Osteoblast (primary cell): ENCODE measurements around the gene MAN2A1. TPM values are rescaled to one million over a fixed set of nuclear protein-coding genes. Genes with fewer than 3 reads are reported as not detected.

Experiments used
- DNase-seq: peaks from one replicate; pipeline ENCODE4 v3.0.0; 2011; ENCODE audit warnings: low spot score, mixed read lengths; ENCODE audit not compliant: insufficient read length; ENCODE audit errors: missing footprints
- H2AFZ ChIP-seq: 2 replicates; pipeline ENCODE4 v1.6.0; 2011; ENCODE audit warnings: mild to moderate bottlenecking, low read length
- H3K27ac ChIP-seq: 2 replicates; pipeline ENCODE4 v1.5.1; 2011; ENCODE audit warnings: mild to moderate bottlenecking, low read depth, low read length, moderate library complexity
- H3K27me3 ChIP-seq: 2 replicates; pipeline ENCODE4 v1.6.0; 2012; ENCODE audit warnings: mild to moderate bottlenecking, control low read depth, inconsistent platforms, low read length, moderate library complexity; ENCODE audit not compliant: insufficient read depth
- H3K36me3 ChIP-seq: 2 replicates; pipeline ENCODE4 v1.5.1; 2011; ENCODE audit warnings: mild to moderate bottlenecking, low read length, control low read depth, moderate library complexity; ENCODE audit not compliant: insufficient read depth
- H3K4me1 ChIP-seq: 2 replicates; pipeline ENCODE4 v1.5.1; 2011; ENCODE audit warnings: mild to moderate bottlenecking, low read length, control low read depth, moderate library complexity; ENCODE audit not compliant: insufficient read depth
- H3K4me2 ChIP-seq: 2 replicates; pipeline ENCODE4 v1.6.0; 2011; ENCODE audit warnings: mild to moderate bottlenecking, low read length; ENCODE audit not compliant: insufficient read depth
- H3K4me3 ChIP-seq: fragments of 200-600 bp; sonication (generic); 3 replicates; pipeline ENCODE4 v1.5.1; 2012; ENCODE audit warnings: mild to moderate bottlenecking, low read length, inconsistent platforms; ENCODE audit not compliant: insufficient read depth
- H3K79me2 ChIP-seq: 2 replicates; pipeline ENCODE4 v1.6.0; 2012; ENCODE audit warnings: mild to moderate bottlenecking, low read length, control low read depth, inconsistent platforms; ENCODE audit not compliant: insufficient read depth
- H3K9me3 ChIP-seq: 2 replicates; pipeline ENCODE4 v1.5.1; 2011; ENCODE audit warnings: low read depth, low read length, control low read depth
- H4K20me1 ChIP-seq: 2 replicates; pipeline ENCODE4 v1.6.0; 2012; ENCODE audit warnings: mild to moderate bottlenecking, low read length, control low read depth; ENCODE audit not compliant: insufficient read depth
- total RNA-seq: library from RNA; depleted of rRNA; stranded (reverse); fragments of >200 nt; gene quantifications from 2 replicates; pipeline ENCODE4 v1.2.3, GENCODE V29; 2012
- TF ChIP-seq, protein P1 (sequence below): IDR thresholded peaks from 2 replicates; pipeline ENCODE4 v1.5.1; 2011; ENCODE audit warnings: mild to moderate bottlenecking, low read depth, low read length, moderate library complexity; ENCODE audit errors: extremely low read depth

MAN2A1 gene
- total RNA-seq, 1 donor: 81.8 TPM

DNA sequence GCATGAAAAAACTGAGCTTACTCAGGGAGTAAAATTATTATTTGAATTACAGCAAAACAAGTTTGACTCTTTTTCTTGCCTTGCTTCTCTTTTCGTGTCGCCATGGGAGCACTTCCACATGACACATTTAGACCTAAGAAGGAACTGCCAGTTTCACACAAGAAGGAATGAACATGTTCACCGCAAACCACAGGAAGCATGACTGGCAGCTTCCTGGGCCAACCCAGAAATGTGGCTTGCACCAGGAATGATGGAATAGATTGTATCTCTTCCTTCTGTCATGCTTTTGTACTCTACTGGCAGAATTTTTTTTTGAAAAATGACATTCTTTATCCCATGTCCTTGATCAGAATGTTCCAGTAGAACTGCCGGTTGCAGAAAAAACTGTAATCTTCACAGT lies 32.9 kb upstream of the MAN2A1 start:
- no peaks in the 10 kb centered on the region for H3K79me2 ChIP-seq
- H4K20me1 ChIP-seq: no peaks in the 10 kb centered on the region
- peak overlapping the region; percentile 39 for H3K4me2 ChIP-seq
- H3K9me3 ChIP-seq: no peaks in the 10 kb centered on the region
- peak overlapping the region; percentile 35 for H2AFZ ChIP-seq
- H3K4me3 ChIP-seq: no peak overlapping the region
- TF ChIP-seq, protein P1, sequence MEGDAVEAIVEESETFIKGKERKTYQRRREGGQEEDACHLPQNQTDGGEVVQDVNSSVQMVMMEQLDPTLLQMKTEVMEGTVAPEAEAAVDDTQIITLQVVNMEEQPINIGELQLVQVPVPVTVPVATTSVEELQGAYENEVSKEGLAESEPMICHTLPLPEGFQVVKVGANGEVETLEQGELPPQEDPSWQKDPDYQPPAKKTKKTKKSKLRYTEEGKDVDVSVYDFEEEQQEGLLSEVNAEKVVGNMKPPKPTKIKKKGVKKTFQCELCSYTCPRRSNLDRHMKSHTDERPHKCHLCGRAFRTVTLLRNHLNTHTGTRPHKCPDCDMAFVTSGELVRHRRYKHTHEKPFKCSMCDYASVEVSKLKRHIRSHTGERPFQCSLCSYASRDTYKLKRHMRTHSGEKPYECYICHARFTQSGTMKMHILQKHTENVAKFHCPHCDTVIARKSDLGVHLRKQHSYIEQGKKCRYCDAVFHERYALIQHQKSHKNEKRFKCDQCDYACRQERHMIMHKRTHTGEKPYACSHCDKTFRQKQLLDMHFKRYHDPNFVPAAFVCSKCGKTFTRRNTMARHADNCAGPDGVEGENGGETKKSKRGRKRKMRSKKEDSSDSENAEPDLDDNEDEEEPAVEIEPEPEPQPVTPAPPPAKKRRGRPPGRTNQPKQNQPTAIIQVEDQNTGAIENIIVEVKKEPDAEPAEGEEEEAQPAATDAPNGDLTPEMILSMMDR: no peak
- H3K36me3 ChIP-seq: no peaks in the 10 kb centered on the region
- H3K4me1 ChIP-seq: peaks cover 27% of the 10 kb centered on the region
- H3K27me3 ChIP-seq: no peaks in the 10 kb centered on the region
- H3K27ac ChIP-seq: peak overlapping the region; percentile 30
- DNase-seq: peak; percentile 59

DNA sequence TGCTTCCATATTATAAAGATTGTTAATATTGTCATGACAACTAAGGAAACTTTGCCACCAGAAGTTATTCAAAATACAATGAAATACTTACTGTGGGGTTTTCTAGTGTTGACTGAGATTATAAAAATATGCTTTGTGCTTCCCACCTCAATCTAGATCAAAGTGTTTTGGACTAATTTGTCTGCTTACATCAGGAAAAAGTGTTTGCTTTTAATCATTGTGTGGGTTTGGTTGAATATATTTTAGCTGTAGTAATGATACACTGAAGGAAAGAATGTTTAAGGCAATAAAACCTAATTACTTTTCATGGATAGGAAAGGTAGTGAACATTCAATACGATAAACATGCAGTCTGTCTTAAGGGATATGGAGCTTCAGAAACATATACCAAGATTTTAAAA lies 29.8 kb upstream of the MAN2A1 start:
- H2AFZ ChIP-seq: no peak overlapping the region

DNA sequence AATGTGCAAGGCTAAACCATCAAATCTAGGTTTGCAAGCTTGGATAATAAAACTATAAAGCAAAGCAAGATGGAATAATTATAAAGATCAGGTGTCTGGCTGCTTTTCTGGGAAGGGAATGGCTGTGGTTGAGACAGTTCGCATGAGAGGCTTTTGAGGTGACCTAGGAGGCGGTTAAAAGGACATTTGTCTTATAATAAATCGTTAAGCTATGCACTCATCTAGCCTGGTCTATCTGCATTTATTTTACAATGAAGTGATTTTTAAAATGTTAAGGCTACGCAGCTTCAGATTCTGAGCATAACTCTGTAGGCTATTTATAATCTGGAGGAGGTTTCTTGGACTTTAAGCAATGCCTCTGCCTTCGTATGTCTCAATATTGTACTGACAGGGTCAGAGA lies 29.4 kb upstream of the MAN2A1 start:
- Histone ChIP-seq H3K27me3 (no peaks in the 10 kb centered on the region), H3K9me3 (no peaks in the 10 kb centered on the region), H3K36me3 (no peaks in the 10 kb centered on the region), H3K4me1 (peaks cover 18% of the 10 kb centered on the region), H3K79me2 (no peaks in the 10 kb centered on the region), H4K20me1 (no peaks in the 10 kb centered on the region), H3K4me3 (no peak overlapping the region), H3K4me2 (no peak overlapping the region), H3K27ac (no peak overlapping the region), H2AFZ (no peak overlapping the region)
- no peak for DNase-seq
- TF ChIP-seq, protein P1: no peak

More for the DNA sequence above, 29.8 kb upstream of the MAN2A1 start:
- no peak overlapping the region for H3K4me3 ChIP-seq
- no peak overlapping the region for H3K27ac ChIP-seq
- no peaks in the 10 kb centered on the region for H3K9me3 ChIP-seq
- H3K27me3 ChIP-seq: no peaks in the 10 kb centered on the region
- TF ChIP-seq, protein P1: no peak
- H3K79me2 ChIP-seq: no peaks in the 10 kb centered on the region
- peaks cover 18% of the 10 kb centered on the region for H3K4me1 ChIP-seq
- H3K4me2 ChIP-seq: no peak overlapping the region
- DNase-seq: no peak
- no peaks in the 10 kb centered on the region for H4K20me1 ChIP-seq
- no peaks in the 10 kb centered on the region for H3K36me3 ChIP-seq

DNA sequence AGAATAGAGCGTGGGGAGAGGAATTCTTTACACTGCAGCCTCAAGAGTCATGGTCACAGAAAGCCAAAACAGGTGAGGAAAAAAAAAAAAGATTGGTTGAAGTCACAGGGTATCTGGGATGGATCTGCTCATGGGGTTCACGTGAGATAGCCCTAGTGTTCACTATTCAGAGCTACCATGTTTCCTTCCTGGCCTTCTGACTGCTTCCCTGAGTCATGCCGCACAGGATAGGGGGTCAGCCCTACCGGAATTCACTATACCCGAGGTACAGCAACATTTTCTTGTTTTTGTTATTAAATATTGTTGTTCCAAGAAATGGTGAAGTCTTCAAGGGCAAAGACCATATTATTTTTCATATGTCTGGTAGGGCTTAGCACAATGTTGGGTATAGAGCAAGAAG lies 21.5 kb upstream of the MAN2A1 start:
- Histone ChIP-seq H4K20me1 (no peaks in the 10 kb centered on the region), H3K4me3 (no peak overlapping the region), H3K9me3 (no peaks in the 10 kb centered on the region), H3K4me2 (no peak overlapping the region), H2AFZ (no peak overlapping the region), H3K27me3 (peaks cover 16% of the 10 kb centered on the region), H3K27ac (no peak overlapping the region), H3K79me2 (no peaks in the 10 kb centered on the region), H3K36me3 (no peaks in the 10 kb centered on the region), H3K4me1 (no peaks in the 10 kb centered on the region)
- TF ChIP-seq, protein P1: no peak
- DNase-seq: no peak
